Measurements from ENCODE around the gene SIGLEC9.
A peak's percentile ranks its signal among the peaks of the same experiment; 100 is the strongest.

Gene SIGLEC9

GRCh38 chr19:51100601-51101000 lies 24.1 kb upstream of the SIGLEC9 start:
- in situ Hi-C loops (cut with HindIII; ENCODE audit: low pct_unique_long_range_greater_than_20kb, low sequenced_read_pairs), result no loop called here
- no peak for TF ChIP-seq JUND (IDR thresholded peaks at IDR 0.05; ENCODE audit: low read depth)
- no peak for DNase-seq (ENCODE audit: low read depth in 1 of 2, low spot score in 1 of 2)

- in situ Hi-C loops (cut with HindIII; ENCODE audit: low pct_unique_long_range_greater_than_20kb, low sequenced_read_pairs), result no loop called here
- no peak for DNase-seq (ENCODE audit: low read depth in 1 of 2, low spot score in 1 of 2)
- no peak for TF ChIP-seq JUND (IDR thresholded peaks at IDR 0.05; ENCODE audit: low read depth)
Measured at GRCh38 chr19:51101171-51101865, 23.4 kb upstream of the SIGLEC9 start.

DNA sequence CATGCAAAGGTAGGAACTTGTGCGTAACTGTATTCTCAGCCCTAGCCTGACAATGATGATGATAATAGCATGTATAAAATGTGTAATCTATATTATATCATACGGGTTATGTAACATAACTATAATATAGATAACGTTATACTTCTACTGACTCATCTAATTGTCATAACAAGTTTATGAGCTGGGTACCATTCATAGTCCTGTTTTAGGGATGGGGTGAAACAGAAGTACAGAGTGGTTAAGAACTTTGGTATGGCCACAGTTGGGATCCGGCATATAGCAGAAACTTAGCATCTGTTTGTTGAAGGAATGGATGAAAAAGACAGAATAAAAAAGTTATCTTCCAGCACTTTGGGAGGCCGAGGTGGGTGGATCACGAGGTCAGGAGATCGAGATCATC lies 21.7 kb upstream of the SIGLEC9 start:
- no peak for DNase-seq (ENCODE audit: low read depth in 1 of 2, low spot score in 1 of 2)
- in situ Hi-C loops (cut with HindIII; ENCODE audit: low pct_unique_long_range_greater_than_20kb, low sequenced_read_pairs), result no loop called here
- TF ChIP-seq JUND (IDR thresholded peaks at IDR 0.05; ENCODE audit: low read depth), result no peak

DNA sequence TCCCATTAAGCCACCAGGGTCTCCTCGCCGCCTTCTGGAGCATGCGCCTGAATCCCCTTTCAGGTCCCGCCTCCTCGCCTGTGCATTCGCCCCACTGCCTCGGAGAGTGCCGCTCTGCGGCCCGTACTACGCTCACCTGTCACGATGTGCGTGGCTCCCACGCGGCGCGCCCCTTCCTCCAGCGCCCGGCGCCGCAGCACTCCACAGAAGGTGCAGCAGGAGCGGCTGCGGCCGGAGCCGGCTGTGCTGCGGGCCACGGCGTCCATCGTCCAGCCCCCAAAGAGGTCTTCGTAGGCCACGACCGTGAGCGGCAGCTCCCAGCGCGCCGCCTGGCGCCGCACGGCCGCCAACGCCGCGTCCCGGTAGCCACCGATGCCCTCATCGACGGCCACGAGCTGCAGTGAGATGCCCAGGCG lies 20.8 kb upstream of the SIGLEC9 start:
- in situ Hi-C loops (cut with HindIII; ENCODE audit: low pct_unique_long_range_greater_than_20kb, low sequenced_read_pairs), result no loop called here
- no peak for TF ChIP-seq JUND (IDR thresholded peaks at IDR 0.05; ENCODE audit: low read depth)
- DNase-seq (ENCODE audit: low read depth in 1 of 2, low spot score in 1 of 2), result no peak

- DNase-seq (ENCODE audit: low read depth in 1 of 2, low spot score in 1 of 2), result no peak
- no peak for TF ChIP-seq JUND (IDR thresholded peaks at IDR 0.05; ENCODE audit: low read depth)
- in situ Hi-C loops (cut with HindIII; ENCODE audit: low pct_unique_long_range_greater_than_20kb, low sequenced_read_pairs), result no loop called here
Measured at GRCh38 chr19:51107406-51108065, 17.2 kb upstream of the SIGLEC9 start.

- DNase-seq (ENCODE audit: low read depth in 1 of 2, low spot score in 1 of 2), result peak; percentile 95 to 98
- TF ChIP-seq JUND (IDR thresholded peaks at IDR 0.05; ENCODE audit: low read depth), result no peak
- in situ Hi-C loops (cut with HindIII; ENCODE audit: low pct_unique_long_range_greater_than_20kb, low sequenced_read_pairs), result no loop called here
Measured at GRCh38 chr19:51108066-51108804, 16.5 kb upstream of the SIGLEC9 start, which contains the start of gene CTU1. Gene CTU1, minus strand, starts transcription at chr19:51108409. Its CDS starts 3,840 bp downstream, at chr19:51104569.

- DNase-seq (ENCODE audit: low read depth in 1 of 2, low spot score in 1 of 2), result peak in 1 of 2 experiments; percentile 59
- TF ChIP-seq JUND (IDR thresholded peaks at IDR 0.05; ENCODE audit: low read depth), result no peak
- in situ Hi-C loops (cut with HindIII; ENCODE audit: low pct_unique_long_range_greater_than_20kb, low sequenced_read_pairs), result no loop called here
Measured at GRCh38 chr19:51108805-51109146, 15.9 kb upstream of the SIGLEC9 start.

GRCh38 chr19:51110666-51110971 lies 14.1 kb upstream of the SIGLEC9 start:
- in situ Hi-C loops (cut with HindIII; ENCODE audit: low pct_unique_long_range_greater_than_20kb, low sequenced_read_pairs), result no loop called here
- TF ChIP-seq JUND (IDR thresholded peaks at IDR 0.05; ENCODE audit: low read depth), result no peak

GRCh38 chr19:51111606-51112005 lies 13.1 kb upstream of the SIGLEC9 start:
- no peak for TF ChIP-seq JUND (IDR thresholded peaks at IDR 0.05; ENCODE audit: low read depth)
- in situ Hi-C loops (cut with HindIII; ENCODE audit: low pct_unique_long_range_greater_than_20kb, low sequenced_read_pairs), result no loop called here
- peak in 1 of 2 experiments; percentile 32 for DNase-seq (ENCODE audit: low read depth in 1 of 2, low spot score in 1 of 2)

More at GRCh38 chr19:51110666-51110971, 14.1 kb upstream of the SIGLEC9 start:
- no peak for DNase-seq (ENCODE audit: low read depth in 1 of 2, low spot score in 1 of 2)

DNA sequence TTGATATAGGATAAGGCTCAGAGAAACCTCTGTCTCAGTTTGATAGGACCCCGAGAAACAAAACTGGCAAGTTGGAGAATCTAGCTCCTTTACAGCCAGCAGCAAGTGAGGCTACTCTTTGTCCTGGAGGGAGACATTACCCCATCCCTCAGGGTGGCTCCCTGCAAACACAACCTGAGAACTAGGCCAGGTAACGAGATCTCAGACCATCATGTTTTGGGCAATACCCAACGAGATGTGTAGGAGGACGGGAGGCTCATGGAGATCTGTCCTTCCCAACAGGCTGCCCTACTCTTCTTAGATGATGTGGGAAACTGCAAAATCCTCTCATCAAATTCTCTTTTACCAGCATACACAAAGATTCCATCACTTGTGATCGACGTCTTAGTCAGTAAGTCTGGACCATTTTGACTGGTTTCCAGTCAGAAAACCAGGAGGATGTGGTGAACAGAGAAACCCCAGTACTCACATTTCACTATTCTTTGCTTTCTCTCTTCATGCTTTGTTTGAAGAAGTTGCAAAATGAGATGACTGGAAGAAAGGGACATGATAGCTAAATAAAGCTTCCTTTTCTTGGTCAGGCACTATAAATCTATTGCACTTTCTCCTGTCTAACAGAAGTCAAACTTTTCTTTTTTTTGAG lies 10.5 kb upstream of the SIGLEC9 start:
- in situ Hi-C loops (cut with HindIII; ENCODE audit: low pct_unique_long_range_greater_than_20kb, low sequenced_read_pairs), result no loop called here
- DNase-seq (ENCODE audit: low read depth in 1 of 2, low spot score in 1 of 2), result no peak
- TF ChIP-seq JUND (IDR thresholded peaks at IDR 0.05; ENCODE audit: low read depth), result no peak

DNA sequence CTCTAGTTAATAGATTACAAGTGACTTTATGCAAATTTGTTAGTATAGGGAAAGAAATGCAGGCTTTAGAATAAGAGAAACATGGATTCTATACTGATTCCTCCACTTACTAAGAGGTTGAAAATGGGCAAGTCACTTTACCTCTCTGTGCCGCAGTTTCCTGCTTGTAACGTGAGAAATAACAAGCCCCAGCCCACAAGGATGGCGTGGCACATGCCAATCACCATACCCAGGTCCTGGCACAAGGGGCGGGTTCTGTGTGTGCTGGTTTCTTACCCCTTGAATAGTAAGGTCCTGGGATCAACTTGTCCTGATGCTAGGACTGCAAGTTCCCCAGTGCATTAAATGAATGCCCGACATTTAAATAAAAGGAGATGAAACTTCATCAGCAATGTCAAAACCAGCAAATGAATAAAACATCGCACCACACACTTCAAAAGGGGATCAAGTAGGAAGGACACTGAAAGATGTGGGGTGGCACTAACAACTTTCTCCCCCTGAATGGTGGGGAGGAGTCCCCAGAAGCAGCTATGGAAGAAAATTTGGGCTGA lies 7.9 kb upstream of the SIGLEC9 start:
- no peak for DNase-seq (ENCODE audit: low read depth in 1 of 2, low spot score in 1 of 2)
- TF ChIP-seq JUND (IDR thresholded peaks at IDR 0.05; ENCODE audit: low read depth), result no peak
- in situ Hi-C loops (cut with HindIII; ENCODE audit: low pct_unique_long_range_greater_than_20kb, low sequenced_read_pairs), result no loop called here

GRCh38 chr19:51119101-51119500 lies 5.6 kb upstream of the SIGLEC9 start:
- DNase-seq (ENCODE audit: low read depth in 1 of 2, low spot score in 1 of 2), result no peak
- in situ Hi-C loops (cut with HindIII; ENCODE audit: low pct_unique_long_range_greater_than_20kb, low sequenced_read_pairs), result no loop called here
- no peak for TF ChIP-seq JUND (IDR thresholded peaks at IDR 0.05; ENCODE audit: low read depth)
